Immature natural killer cell (primary cell): ENCODE results near the gene RSPH3. TPM values are rescaled to one million over a fixed set of nuclear protein-coding genes. Genes with fewer than 3 reads are reported as not detected.

Source experiments
- DNase-seq, 3 donors: peaks; one replicate each; pipeline ENCODE4 v3.0.0; 2022; ENCODE audit warnings: mixed read lengths in 1 of 3
- H3K27ac Mint-ChIP-seq, 6 donors: one replicate each; pipeline ENCODE4 v1.8.0; 2020; ENCODE audit warnings: mixed read lengths in 6 of 6, mild to moderate bottlenecking in 5 of 6, inconsistent platforms in 4 of 6, moderate library complexity in 3 of 6
- H3K27me3 Mint-ChIP-seq, 3 donors: one replicate each; pipeline ENCODE4 v1.8.0; 2020 to 2021; ENCODE audit warnings: low read depth in 3 of 3, mild to moderate bottlenecking in 3 of 3, mixed read lengths in 3 of 3, moderate library complexity in 3 of 3, inconsistent platforms in 1 of 3
- H3K36me3 Mint-ChIP-seq, 3 donors: one replicate each; pipeline ENCODE4 v1.8.0; 2020; ENCODE audit warnings: mixed read lengths in 3 of 3, inconsistent platforms in 2 of 3, mild to moderate bottlenecking in 2 of 3
- H3K4me1 Mint-ChIP-seq, 2 donors: one replicate each; pipeline ENCODE4 v1.8.0; 2020; ENCODE audit warnings: inconsistent platforms in 2 of 2, mild to moderate bottlenecking in 2 of 2, mixed read lengths in 2 of 2, moderate library complexity in 1 of 2
- H3K4me3 Mint-ChIP-seq, 5 donors: one replicate each; pipeline ENCODE4 v1.8.0; 2020; ENCODE audit warnings: mild to moderate bottlenecking in 5 of 5, mixed read lengths in 5 of 5, inconsistent platforms in 3 of 5, moderate library complexity in 3 of 5
- H3K9me3 Mint-ChIP-seq, 6 donors: one replicate each; pipeline ENCODE4 v1.8.0; 2020; ENCODE audit warnings: mild to moderate bottlenecking in 6 of 6, mixed read lengths in 6 of 6, inconsistent platforms in 4 of 6, moderate library complexity in 3 of 6
- polyA plus RNA-seq, 3 donors: library from polyadenylated mRNA; unstranded; fragments of 300-500 nt; fragmentation: Illumina TruSeq; gene quantifications; one replicate each; pipeline ENCODE4 v1.2.3, GENCODE V29; 2021

RSPH3 gene
- polyA plus RNA-seq, 3 donors from 2014 or later: 2.0 to 3.1 TPM; not detected in 1

- peaks cover 0 to 2% (median 0%) of the 10 kb centered on the region in 3 donors for H3K36me3 Mint-ChIP-seq
- peaks cover 2% of the 10 kb centered on the region in 3 donors for H3K27me3 Mint-ChIP-seq
- H3K9me3 Mint-ChIP-seq: no peaks in the 10 kb centered on the region
- no peak for DNase-seq
- H3K4me1 Mint-ChIP-seq: no peaks in the 10 kb centered on the region
- H3K4me3 Mint-ChIP-seq: no peak overlapping the region
- H3K27ac Mint-ChIP-seq: no peak overlapping the region
Observed at GRCh38 chr6:158924499-158925455, 75.2 kb downstream of the RSPH3 start.

- Mint-ChIP-seq H3K4me3 (no peak overlapping the region), H3K4me1 (no peaks in the 10 kb centered on the region), H3K27ac (no peak overlapping the region), H3K27me3 (peaks cover 2 to 3% (median 2%) of the 10 kb centered on the region in 3 donors), H3K9me3 (no peaks in the 10 kb centered on the region), H3K36me3 (no peaks in the 10 kb centered on the region)
- no peak for DNase-seq
Observed at GRCh38 chr6:158923805-158924498, 76.0 kb downstream of the RSPH3 start.

Other genes with a start within 250 kb of the RSPH3 start
- gene EZR, start 180.8 kb downstream of the RSPH3 start, polyA plus RNA-seq: 100 to 1,000 TPM; 129 to 153 (median 139) TPM
- gene TAGAP, start 44.8 kb upstream of the RSPH3 start, polyA plus RNA-seq: 100 to 1,000 TPM in 1 of 3 donors, 10 to 100 TPM in 2; 63.6 to 114 (median 84.4) TPM
- gene FNDC1, start 169.2 kb upstream of the RSPH3 start, polyA plus RNA-seq: not detected